GM18517 (cell line): ENCODE measurements around the gene ZNF12.
"Not testable (repeated sequence)": the region's sequence is repeated elsewhere in the genome, so short reads cannot be mapped to it uniquely, and the experiment has no call there.

Experiments
- ATAC-seq: cut with Tn5 transposase; IDR thresholded peaks from one replicate; pipeline ENCODE4 v1.9.1; 2021; ENCODE audit warnings: mild to moderate bottlenecking, moderate library complexity; ENCODE audit not compliant: unreplicated experiment

The ZNF12 gene

DNA sequence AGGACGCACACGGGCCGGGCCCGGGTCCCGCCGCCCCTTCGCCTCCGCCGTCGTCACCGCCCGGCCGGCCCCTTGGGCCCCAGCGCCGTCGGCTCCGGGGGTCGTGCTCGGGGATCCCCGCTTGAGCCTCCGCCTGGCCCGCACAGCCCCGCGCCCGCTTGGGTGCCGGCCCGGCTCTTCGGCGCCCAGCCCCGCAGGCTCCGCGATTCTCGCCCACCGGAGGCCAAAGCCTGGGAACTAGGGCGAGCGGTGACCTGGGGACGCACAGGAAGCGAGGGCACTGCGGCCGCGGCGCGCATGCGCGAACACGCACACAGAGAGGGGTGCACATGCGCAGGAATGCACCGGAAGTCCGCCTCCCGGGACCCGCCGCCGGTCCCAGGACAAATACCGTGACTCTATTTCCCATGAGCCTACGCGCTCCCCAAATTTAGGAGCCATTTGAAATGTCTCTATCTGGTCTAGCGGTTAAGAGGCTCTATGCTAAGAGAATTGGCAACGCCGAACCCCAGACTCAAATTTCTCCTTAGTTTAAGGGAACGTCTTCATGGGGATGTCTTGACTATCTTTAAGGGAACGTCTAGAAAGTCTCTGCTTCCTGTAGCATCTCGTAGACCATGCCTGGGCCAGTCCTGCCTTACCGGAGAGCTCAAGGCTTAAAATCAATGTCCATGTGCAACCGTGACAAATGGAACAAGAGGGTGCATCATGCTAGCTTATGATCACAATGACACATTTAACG is at the start of gene ZNF12:
TSS of gene ZNF12 (minus strand) at position 282 of the 742 bp plus-strand sequence. CDS start 1,774 bp downstream, outside the sequence.
- peak; percentile 91 for ATAC-seq

DNA sequence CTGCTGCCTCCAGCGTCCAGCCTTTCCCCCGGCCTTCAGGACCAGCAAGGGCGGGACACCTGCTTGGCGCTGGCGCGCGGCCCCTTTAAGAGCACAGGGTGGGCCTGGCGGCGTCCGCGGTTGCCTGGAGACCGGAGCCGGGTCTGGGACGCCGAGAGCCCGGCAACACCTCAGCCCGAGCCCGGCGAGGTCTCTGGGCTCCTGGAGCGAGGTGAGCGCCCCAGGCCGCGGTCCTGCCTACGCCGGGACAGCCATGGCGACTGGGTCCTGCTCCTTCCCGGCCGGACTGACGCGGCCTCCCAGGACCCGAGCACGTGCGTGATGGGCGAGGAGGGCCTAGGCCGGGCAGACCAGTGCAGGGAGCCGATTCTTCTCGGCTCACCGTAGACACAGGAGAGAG is 47.2 kb upstream of the ZNF12 start, which contains the start of gene RSPH10B2:
TSS of gene RSPH10B2 (plus strand) at position 140 of the 400 bp plus-strand sequence. CDS start 3,575 bp downstream, outside the sequence.
- ATAC-seq: not testable (repeated sequence)

DNA sequence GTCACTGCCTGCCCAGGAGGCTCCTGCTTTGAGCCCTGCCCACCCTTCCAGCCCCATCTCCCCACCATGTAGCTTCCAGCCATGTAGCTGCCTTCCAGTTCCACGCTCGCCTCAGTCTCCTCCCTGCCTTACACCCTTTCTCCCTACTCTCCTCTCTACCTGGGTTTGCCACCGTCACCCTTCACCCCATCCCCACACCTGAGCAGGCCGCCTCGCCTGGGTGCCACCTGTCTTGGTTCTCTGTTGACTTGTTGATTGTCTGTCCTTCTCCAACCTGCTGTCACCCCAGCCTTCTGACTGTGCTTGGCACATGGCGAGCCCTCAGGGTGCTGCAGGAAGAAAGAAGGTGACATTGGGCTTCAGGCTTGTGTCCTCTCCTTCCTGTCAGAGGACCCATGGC is 43.4 kb upstream of the ZNF12 start:
- not testable (repeated sequence) for ATAC-seq

DNA sequence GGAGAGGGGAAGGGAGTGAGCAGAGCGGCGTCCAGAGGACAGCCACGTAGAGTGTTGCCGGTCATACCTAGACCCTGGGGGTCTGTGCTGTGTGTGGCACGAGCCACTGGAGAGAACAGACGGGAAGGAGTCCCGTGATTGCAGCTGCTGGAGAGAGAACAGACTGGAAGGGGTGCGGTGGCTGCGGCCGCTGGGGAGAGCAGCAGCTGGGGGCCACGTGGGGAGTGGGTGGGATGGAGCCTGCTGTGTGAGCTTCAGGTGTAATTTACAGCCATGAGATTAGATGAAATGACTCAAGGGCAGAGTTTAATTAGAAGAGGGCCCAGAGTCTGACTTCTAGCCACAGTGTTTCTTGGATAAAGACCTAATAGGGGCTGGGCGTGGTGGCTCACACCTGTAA is 42.6 kb upstream of the ZNF12 start:
- ATAC-seq: not testable (repeated sequence)

DNA sequence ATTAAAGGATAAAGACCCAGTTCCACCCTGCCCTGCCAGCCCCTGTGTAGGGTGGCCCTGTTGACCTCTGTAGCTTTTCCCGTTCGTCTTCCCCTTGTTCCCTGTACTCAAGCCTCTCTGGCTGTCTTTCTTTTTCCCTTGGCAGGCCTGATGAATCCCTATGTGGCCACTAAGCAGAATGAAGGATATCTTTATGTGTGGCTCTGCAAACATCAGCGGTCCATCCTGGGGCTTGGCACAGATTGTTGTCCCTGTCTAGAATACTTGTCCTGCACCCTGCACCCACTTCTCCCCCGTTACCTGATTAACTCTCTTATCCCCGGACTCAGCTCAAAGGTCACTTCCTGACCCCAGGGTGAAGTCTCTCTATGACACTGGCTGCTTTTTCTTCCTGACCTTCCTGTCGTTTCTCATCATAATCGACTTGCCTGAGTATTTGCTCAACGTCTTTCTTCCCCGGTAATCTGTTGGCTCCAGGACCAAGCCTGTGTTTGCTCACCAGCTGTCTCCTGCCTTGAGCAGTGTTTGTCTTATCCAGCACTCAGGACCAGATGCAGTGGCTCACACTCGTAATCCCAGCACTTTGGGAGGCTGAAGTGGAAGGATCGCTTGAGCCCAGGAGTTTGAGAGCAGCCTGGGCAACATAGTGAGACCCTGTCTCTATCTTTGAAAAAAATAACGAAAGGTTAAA is 37.8 kb upstream of the ZNF12 start:
- ATAC-seq: not testable (repeated sequence)

DNA sequence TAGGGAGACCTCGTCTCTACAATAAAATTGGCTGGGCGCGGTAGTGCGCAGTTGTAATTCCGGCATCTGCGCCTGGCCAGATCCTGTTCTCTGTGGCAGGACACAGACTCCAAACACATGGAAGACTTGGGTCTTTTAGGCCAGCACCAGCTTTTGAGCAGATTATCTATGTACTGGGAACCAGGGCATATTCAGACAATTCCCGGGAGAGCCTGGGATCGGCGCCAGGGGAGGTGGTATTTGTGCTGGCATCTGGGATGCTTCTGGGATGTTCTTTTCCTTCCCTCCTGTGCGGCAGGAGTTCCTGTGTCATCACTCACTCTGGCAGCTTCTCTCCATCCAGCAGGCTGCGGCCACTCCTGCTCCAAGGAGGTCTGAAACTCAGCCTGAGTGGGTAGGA is 31.7 kb upstream of the ZNF12 start:
- ATAC-seq: not testable (repeated sequence)

DNA sequence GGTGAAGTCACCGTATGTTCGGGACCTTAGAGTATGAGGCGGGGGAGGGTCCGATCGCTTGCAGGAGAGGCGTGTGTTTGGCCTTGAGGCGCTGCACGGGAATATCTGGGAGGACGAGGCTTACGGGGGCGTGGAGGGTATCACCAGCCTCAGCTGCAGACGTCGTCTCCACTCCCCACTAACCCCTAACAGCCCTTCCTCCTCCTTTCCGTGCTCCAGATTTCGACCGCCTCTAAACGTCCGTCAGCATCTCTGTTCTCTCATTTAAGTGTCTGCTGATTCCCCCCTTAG is 23.5 kb upstream of the ZNF12 start:
- peak; percentile 1 for ATAC-seq

DNA sequence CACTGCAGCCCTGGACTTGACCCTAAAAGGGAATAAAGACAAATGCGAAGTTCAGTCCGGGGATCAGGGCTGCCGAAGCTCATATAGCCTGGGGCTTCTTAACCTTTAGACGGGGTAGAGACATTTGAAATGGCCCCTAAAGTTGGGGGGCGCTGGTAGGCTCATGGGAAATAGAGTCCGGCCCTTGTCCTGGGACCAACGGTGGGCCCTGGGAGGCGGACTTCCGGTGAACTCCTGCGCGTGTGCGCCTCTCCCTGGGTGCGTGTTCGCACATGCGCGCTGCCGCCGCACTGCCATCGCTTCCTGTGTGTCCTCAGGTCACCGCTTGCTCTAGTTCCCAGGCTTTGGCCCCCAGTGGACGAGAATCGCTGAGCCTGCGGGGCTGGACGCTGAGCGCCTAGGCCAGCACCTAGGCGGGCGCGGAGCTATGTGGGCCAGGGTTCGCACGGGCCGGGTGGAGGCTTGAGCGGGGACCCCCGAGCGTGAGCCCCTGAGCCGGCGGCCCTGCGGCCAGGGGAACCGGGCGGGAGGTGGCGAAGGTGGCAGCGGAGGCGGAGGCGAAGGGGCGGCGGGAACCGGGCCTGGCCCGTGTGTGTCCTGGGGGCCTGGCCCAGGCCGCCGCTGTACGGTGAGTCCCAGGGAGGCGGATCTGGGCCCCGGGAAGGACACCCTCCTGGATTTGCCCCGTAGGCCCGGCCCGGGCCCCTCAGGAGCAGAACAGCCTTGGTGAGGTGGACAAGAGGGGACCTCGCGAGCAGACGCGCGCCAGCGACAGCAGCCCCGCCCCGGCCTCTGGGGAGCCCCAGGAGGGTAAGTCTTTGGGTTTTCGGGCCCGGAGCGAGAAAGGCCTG is 23.0 kb upstream of the ZNF12 start:
- ATAC-seq: peak; percentile 98

DNA sequence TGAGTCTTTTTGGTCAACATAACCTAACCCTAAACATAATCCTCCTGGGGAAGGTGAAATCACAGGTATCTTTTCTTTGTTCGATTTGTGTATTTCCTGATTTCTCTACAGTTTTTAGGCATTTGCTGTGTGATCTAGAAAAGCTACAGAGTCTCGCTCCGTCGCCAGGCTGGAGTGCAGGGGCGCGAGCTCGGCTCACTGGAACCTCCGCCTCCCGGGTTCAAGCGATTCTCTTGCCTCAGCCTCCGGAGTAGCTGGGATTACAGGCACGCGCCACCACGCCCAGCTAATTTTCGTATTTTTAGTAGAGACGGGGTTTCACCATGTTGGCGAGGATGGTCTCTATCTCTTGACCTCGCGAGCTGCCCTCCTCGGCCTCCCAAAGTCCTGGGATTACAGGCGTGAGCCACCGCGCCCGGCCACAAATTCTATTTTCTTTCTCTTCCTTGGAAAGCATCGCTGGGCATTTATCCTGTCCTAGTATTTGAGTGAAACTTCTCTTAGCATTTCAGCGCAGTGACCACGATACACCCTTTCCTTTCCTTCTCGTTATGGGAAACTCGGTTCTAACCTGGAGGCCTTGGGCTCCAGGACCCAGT is 22.2 kb upstream of the ZNF12 start:
- ATAC-seq: not testable (repeated sequence)

DNA sequence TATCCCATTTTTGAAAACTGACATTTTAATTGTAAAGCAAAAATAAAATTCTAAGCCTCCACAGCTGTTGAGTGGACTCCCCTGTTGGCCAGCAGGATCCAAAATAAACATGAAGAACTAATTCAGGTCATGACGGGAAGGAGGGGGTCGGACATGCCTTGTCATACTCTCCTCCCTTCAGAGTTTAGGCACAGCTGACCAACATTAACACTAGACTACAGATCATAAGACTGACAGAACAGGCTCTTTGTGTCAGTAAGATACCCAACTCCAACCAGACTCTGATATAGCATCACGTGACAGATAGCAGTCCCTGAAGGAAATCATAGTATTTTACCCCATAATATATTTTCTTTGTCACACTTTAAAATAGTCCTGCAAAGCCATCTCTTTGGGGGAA is 20.9 kb upstream of the ZNF12 start:
- ATAC-seq: no peak

DNA sequence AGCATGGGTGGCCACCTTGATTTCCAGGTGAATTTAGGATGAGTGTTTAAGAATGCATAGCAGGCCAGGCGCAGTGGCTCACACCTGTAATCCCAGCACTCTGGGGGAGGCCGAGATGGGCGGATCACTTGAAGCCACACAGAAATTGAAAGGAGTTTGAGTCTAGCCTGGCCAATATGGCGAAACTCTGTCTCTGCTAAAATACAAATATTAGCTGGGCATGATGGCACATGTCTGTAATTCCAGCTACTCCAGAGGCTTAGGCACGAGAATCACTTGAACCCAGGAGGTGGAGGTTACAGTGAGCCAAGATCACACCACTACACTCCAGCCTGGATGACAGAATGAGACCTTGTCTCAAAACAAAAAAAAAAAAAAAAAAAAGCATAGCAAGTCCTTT is 19.6 kb upstream of the ZNF12 start:
- not testable (repeated sequence) for ATAC-seq

DNA sequence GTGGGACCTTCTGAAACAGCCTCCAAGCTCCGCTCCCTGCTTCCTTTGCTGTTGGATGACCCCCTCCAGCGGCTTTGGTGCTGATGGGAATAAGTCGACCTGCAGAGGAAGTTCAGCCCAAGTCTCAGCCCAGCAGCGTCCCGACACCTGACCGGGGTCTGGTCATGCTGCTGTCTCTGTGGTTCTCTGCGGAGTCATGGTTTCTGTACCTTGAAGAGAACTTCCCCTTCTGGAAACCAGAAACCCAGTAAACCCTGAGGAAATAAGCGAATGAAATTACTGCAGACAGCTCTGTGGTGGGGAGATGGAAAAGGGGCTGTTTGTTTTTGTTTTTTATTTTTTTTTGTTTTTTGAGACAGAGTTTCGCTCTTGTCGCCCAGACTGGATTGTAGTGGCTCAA is 18.3 kb upstream of the ZNF12 start:
- peak; percentile 45 for ATAC-seq

DNA sequence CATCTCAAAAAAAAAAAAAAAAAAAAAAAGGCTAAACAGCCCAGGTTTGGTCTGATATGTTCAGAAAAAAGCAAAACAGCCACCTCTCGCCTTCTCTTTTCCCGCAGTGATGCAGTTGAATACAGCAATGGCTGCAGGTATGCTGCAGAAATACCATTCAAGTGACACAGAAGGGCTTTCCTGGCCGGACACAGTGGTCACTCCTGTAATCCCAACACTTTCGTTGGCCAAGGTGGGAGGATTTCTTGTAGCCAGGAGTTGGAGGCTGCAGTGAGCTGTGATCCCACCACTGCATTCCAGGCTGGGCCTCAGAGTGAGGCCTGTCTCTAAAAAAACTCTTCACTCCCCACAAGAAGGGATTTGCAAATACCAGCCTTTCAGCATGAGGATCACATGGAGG is 17.6 kb upstream of the ZNF12 start:
- ATAC-seq: not testable (repeated sequence)

DNA sequence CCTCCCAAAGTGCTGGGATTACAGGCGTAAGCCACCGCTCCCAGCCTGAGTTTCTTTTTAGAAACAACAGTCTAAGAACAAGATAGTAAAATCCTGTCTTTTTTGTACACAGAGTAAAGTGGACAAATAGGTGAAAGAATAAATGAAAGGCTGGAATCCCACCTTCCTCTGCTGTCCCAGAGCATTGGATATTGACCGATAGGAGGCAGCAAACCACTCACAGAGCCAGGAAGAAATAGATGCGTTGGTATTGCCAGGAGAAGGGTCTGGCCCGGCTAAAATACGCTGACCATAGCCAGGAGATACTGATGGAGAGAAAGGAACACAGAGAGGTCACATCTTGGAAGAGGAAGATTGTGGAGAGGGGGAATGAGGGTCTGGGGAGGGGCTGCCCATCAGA is 11.4 kb upstream of the ZNF12 start:
- no peak for ATAC-seq

DNA sequence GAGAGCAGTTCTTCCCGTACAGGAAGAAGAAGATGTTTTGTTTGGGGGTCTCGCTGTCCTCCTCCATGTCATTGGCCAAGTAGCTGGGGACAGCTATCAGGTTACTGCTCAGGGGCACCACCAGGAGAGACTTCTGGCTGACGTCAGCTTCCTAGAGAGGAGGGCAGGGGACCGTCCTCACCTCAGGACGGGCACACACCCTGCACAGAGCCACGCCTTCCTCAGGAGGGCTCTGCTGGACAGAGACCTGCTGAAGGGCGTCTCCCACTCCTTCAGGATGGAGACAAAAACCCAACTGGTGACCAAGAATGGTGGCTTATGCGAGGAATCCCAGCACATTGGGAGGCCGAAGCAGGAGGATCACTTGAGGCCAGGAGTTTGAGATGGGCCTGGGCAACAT is 9.2 kb upstream of the ZNF12 start:
- ATAC-seq: not testable (repeated sequence)

DNA sequence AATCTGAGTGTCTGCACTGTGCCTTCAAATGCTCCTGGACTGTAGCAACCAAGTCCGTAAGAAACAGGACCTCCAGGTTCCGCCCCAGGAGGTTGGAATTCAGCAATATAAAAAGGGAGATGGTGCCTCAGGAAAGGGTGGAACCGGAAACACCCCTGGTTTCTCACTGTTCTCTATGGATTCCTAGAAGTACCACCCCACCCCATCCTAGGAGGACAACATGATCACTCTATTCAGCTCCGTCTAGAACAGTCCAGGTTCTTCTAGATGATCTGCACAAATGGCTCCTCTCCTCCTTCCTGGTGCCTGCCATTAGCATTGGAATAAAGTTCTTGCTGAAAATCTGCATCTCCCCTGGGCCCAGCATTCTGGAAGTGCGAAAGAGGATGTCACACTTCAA is 7.6 kb upstream of the ZNF12 start:
- ATAC-seq: no peak

DNA sequence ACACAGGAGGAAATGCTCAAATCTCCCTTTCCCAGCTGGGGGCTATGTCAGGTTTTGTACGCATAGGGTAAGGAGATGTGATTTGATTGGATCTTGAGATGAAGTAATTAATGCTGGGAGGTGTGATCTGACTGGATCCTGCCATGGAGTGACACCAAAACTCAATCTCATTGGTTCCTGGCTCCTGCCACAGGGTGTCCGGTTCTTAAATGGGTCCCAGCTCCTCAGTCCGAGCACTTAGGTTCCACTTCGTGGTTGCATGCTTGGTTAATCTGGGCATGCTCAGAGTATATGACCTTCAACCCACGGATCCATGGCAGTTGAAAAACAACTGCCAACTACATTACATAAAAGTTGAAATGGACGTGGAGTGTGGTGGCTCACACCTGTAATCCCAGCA is 3.1 kb upstream of the ZNF12 start:
- ATAC-seq: no peak

DNA sequence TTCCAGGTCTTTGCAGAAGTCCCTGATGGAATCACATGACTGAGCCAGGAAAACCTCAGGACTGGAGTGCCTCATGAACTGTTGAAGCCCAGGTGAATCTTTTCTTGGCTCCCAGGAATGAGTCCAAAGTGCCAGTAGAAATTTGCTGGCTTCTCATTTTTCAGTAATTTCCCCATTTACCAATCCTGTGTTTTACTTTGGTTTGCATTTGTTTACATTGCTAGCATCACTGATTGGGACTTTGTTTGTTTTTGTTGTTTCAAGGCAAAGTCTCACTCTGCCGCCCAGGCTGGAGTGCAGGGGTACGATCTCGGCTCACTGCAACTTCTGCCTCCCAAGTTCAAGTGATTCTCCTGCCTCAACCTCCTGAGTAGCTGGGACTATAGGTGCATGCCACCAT is 1.6 kb upstream of the ZNF12 start:
- no peak for ATAC-seq

DNA sequence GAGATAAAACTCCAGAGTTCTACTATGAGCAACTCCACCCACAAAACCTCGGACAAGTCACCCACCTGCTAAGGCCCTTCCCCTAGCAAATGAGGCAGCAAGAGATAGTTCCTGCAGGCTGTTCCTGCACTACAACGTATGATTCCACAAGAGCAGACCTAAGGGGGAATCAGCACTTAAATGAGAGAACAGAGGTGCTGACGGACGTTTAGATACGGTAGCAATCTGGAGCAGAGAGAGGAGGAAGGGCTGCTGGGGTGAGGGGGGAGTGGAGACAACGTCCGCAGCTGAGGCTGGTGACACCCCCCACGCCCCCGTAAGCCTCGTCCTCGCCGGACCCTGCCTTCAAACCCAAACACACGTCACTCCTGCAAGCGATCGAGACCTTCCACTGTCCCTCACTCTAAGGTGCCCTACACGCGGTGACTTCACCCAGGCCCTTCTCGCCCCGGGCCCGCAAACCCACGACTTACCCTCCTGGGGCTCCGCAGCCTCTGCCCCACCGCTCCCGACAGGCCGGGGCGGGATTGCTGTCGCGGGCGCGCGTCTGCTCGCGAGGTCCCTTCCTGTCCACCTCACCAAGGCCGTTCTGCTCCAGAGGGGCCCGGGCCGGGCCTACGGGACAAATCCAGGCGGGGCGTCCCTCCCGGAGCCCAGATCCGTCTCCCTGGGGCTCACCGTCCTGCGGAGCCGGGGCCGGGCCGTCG is 635 bp downstream of the ZNF12 start:
- ATAC-seq: peak; percentile 21

DNA sequence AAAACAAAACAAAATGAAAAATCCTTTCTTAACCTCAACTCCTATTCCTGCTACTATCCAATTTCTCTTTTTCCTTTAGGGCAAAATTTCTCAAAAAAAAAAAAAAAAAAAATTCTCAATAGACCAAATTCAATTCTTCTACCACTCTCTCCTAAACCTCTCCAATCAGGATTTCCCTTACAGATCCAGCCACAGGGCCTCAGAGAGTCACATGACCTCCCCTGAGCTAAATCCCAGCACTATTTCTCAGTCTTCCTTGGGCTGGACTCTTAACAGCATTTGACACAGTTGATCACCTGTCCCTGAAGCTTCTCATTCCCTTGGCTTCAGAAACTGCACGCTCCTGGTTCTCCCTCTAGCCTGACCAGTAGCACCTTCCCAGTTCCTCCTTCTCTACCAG is 4.9 kb downstream of the ZNF12 start:
- ATAC-seq: no peak

DNA sequence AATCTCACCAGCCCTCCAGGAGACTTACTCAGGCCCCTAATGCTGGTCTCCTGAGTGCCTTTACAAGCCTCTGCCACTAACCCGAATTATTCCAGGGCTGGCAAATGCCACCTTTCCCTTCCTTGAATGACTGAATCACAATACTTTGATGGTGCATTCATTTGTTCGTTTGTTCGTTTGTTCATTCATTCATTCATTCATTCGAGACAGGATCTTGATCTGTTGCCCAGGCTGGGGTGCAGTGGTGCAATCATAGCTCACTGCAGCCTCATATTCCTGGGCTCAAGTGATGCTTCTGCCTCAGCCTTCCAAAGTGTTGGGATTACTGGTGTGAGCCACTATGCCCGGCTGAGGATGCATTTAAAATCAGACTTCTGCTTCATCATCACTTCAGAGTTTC is 6.0 kb downstream of the ZNF12 start:
- ATAC-seq: no peak
